GM06990 (cell line): ENCODE results near the gene TBC1D22A.

ENCODE experiments used
- DNase-seq: peaks from one replicate; pipeline ENCODE4 v3.0.0-alpha.2; 2011; ENCODE audit not compliant: insufficient read length; ENCODE audit errors: extremely low read depth
- H3K27me3 ChIP-seq: replicated peaks from 2 replicates; pipeline ENCODE4 v1.6.0; 2011; ENCODE audit warnings: low read length; ENCODE audit not compliant: control insufficient read depth, insufficient read depth
- H3K36me3 ChIP-seq: 2 replicates; pipeline ENCODE4 v1.5.1; 2011; ENCODE audit warnings: low read length; ENCODE audit not compliant: control insufficient read depth, insufficient read depth
- H3K4me3 ChIP-seq: replicated peaks from 2 replicates; pipeline ENCODE4 v1.5.1; 2011; ENCODE audit warnings: low read depth, mild to moderate bottlenecking, control low read depth, low read length
- CTCF ChIP-seq: IDR thresholded peaks from 2 replicates; pipeline ENCODE4 v1.5.1; 2011; ENCODE audit warnings: low read length, control low read depth, mild to moderate bottlenecking, inconsistent platforms; ENCODE audit not compliant: insufficient read depth, poor library complexity, severe bottlenecking

Gene TBC1D22A

GRCh38 chr22:47055073-47055355 lies 292.6 kb downstream of the TBC1D22A start:
- Histone ChIP-seq H3K27me3 (no peaks in the 10 kb centered on the region), H3K4me3 (no peak overlapping the region), H3K36me3 (peaks cover 4% of the 10 kb centered on the region)
- DNase-seq, result no peak
- no peak for TF ChIP-seq CTCF

- Histone ChIP-seq H3K4me3 (no peak overlapping the region), H3K27me3 (no peaks in the 10 kb centered on the region), H3K36me3 (peaks cover 4% of the 10 kb centered on the region)
- TF ChIP-seq CTCF, result no peak
- no peak for DNase-seq
Measured at GRCh38 chr22:47055461-47055860, 293.0 kb downstream of the TBC1D22A start.

DNA sequence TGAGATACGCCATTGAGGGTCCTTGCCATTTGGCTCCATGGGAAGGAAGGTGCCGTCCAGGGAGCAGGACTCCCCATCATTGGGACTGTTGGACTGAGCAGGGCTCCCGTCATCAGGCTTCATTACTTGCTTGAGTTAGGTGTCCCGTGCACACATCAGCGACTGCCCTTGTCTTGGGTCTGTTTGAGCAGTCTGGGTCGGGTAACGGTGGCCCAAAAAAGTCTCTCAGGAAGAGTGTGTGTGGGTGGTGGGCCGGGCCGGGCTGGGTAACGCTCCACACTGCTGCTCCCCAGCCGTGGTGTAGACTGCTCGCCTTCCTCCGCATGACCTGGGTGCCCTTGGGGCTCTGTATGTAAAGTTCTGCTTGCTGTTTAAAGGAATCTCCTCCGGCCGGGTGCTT lies 293.5 kb downstream of the TBC1D22A start:
- DNase-seq, result no peak
- Histone ChIP-seq H3K36me3 (peaks cover 4% of the 10 kb centered on the region), H3K4me3 (no peak overlapping the region), H3K27me3 (no peaks in the 10 kb centered on the region)
- TF ChIP-seq CTCF, result no peak

DNA sequence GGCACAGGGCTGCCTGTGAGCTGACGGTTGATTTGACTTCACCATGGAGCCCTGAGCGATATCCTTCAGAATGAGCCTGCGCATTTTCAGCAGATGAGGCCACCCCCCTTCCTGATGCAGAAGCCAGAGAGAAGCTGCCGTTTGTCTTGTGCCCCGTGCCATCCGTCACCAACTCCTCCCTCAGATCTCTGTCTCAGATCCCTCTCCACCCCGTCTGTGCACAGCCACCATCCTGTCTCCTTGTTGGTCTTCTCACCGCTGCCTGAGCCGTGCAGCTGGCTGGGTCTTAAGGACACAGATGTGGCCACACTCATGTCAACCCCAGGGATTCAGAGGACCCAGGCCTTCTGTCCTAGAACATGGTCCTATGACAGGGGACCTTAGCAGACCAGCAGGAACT lies 293.9 kb downstream of the TBC1D22A start:
- no peak for TF ChIP-seq CTCF
- peaks cover 8% of the 10 kb centered on the region for H3K36me3 ChIP-seq
- no peak for DNase-seq
- H3K27me3 ChIP-seq, result no peaks in the 10 kb centered on the region
- H3K4me3 ChIP-seq, result no peak overlapping the region

DNA sequence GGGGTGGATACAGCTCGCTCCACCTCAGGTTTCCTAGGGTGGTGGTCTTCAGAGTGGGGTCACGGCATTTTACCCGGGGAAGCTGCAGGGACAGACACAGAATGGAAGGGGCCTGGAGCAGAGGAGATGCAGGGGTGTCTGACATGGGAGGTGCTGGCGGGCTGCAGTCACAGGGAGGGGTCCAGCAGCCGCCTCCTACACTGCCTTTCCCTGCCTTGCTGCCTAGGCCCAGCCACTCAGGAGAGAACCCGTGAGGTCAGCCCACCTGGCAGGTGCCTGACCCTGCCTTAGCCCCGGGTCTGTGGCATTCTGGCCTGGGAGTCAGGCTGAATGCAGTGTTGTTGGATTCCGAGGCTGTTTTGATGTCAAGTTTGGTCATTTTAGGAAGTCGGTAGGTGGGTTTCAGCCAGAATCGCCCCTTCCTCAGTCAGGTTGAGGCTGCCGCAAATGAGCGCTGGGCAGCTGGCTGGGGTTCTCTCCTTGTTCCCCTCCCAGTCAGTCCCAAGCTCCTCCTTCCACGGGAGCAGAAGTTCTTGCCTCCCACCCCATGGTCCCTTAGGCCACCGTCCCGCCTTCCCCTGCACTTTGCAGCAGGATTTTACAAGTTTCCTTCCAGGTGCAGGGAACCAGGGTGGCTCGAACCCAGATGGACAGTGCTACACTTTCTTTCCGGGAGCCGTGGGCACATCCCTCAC lies 294.5 kb downstream of the TBC1D22A start:
- no peak for DNase-seq
- Histone ChIP-seq H3K27me3 (no peaks in the 10 kb centered on the region), H3K36me3 (peaks cover 9% of the 10 kb centered on the region), H3K4me3 (no peak overlapping the region)
- no peak for TF ChIP-seq CTCF
